Parathyroid adenoma (tissue), 2 donors: ENCODE results near the gene CEP63.

Source experiments
- H2AFZ ChIP-seq: fragments of 300-600 bp; sonication (generic); one replicate; pipeline ENCODE4 v1.7.0; 2017; ENCODE audit warnings: antibody characterized with exemption, mild to moderate bottlenecking
- H3K27ac ChIP-seq: fragments of 300-600 bp; sonication (generic); one replicate; pipeline ENCODE4 v1.7.0; 2017
- H3K27me3 ChIP-seq: fragments of 300-600 bp; sonication (generic); one replicate; pipeline ENCODE4 v1.7.0; 2017; ENCODE audit warnings: low read length; ENCODE audit not compliant: control insufficient read depth, insufficient read depth
- H3K36me3 ChIP-seq: fragments of 300-600 bp; sonication (generic); one replicate; pipeline ENCODE4 v1.7.0; 2017; ENCODE audit warnings: low read length; ENCODE audit not compliant: control insufficient read depth, insufficient read depth
- H3K4me1 ChIP-seq: fragments of 300-600 bp; sonication (generic); one replicate; pipeline ENCODE4 v1.7.0; 2017; ENCODE audit warnings: control low read depth
- H3K4me2 ChIP-seq: fragments of 300-600 bp; sonication (generic); one replicate; pipeline ENCODE4 v1.7.0; 2017; ENCODE audit warnings: low read length
- H3K4me3 ChIP-seq: fragments of 300-600 bp; sonication (generic); one replicate; pipeline ENCODE4 v1.7.0; 2017; ENCODE audit warnings: low read depth, low read length
- H3K79me2 ChIP-seq: fragments of 300-600 bp; sonication (generic); one replicate; pipeline ENCODE4 v1.7.0; 2017; ENCODE audit warnings: control low read depth
- H3K9ac ChIP-seq: fragments of 300-600 bp; sonication (generic); one replicate; pipeline ENCODE4 v1.7.0; 2017; ENCODE audit warnings: mild to moderate bottlenecking
- H3K9me3 ChIP-seq: fragments of 300-600 bp; sonication (generic); one replicate; pipeline ENCODE4 v1.7.0; 2017; ENCODE audit warnings: low read length; ENCODE audit not compliant: control insufficient read depth
- TF ChIP-seq, protein P1 (sequence below): fragments of 300-600 bp; sonication (generic); IDR thresholded peaks from one replicate; pipeline ENCODE4 v1.7.0; 2017; ENCODE audit warnings: antibody characterized with exemption, mild to moderate bottlenecking
- donor health status: primary hyperparathyroidism.

Gene CEP63

DNA sequence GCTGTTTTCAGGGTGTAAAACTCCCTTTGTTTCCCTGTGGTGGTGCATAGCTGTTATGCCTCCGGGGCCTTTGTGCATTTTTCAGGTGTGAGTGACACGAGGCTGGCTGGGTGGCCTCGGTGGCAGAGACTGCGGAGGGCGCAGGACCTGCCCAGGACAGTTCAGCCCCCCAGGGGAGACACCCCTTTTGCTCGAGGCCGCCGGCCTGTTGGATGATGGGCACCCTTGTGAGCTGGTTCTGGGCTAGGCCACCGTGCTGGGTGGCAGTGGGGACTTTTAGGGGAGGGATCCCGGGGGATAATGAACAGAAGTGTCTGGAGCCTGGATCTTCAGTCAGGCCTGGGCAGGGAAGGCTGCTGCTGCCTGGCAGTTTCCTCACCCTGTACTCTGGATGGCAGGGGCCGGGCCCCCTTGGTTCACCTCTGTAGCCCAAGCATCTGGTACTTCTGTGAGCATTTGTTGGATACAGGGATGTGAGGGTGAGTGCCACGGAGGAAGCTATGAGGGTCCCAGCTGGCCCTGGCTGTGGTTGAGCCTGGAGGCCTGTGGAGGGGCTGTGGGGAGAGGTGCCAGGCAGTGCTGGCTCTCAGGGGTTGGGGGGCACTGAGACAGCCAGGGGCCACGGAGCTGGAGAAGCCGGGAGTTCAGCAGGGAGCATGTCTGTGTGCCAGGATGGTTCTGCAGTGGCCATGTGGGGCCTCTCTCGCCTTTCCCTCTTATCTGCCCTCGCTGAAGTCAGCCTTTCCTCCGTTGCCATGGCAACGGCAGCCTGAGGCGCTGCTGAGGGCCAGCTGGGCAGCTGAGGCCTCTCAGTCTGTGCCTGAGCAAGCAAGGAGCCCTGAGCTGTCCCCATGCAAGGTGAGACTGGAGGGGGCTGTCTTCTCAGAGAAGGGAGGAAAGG, 115.9 kb downstream of the CEP63 start:
- no peaks in the 10 kb centered on the region for H3K36me3 ChIP-seq
- no peaks in the 10 kb centered on the region for H3K79me2 ChIP-seq
- H3K27me3 ChIP-seq: no peaks in the 10 kb centered on the region
- H2AFZ ChIP-seq: peak overlapping the region; percentile 96
- peak overlapping the region; percentile 87 for H3K27ac ChIP-seq
- peak overlapping the region; percentile 57 for H3K9ac ChIP-seq
- no peak overlapping the region for H3K4me2 ChIP-seq
- no peaks in the 10 kb centered on the region for H3K9me3 ChIP-seq
- no peak overlapping the region for H3K4me3 ChIP-seq
- TF ChIP-seq, protein P1, sequence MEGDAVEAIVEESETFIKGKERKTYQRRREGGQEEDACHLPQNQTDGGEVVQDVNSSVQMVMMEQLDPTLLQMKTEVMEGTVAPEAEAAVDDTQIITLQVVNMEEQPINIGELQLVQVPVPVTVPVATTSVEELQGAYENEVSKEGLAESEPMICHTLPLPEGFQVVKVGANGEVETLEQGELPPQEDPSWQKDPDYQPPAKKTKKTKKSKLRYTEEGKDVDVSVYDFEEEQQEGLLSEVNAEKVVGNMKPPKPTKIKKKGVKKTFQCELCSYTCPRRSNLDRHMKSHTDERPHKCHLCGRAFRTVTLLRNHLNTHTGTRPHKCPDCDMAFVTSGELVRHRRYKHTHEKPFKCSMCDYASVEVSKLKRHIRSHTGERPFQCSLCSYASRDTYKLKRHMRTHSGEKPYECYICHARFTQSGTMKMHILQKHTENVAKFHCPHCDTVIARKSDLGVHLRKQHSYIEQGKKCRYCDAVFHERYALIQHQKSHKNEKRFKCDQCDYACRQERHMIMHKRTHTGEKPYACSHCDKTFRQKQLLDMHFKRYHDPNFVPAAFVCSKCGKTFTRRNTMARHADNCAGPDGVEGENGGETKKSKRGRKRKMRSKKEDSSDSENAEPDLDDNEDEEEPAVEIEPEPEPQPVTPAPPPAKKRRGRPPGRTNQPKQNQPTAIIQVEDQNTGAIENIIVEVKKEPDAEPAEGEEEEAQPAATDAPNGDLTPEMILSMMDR: peak; percentile 28
- H3K4me1 ChIP-seq: peaks cover 20% of the 10 kb centered on the region

DNA sequence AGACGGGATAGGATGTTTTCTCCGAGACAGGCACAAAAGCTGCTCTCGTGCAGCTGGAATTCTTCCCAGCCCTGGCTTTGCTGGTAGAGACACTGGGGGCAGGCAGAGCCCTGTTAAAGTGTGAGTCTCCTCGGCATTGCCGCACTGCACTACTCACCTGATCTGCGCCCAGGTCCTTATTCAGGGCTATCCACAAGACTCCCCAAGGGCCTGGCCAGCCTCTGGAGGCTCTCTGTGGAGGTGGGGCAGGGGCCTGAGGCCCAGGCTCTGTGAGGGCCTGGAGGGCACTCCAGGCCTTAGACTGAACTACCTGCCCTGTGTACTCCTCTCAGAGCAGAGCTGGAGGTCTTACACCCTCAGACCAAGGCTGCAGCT, 116.6 kb downstream of the CEP63 start:
- Histone ChIP-seq H3K27me3 (no peaks in the 10 kb centered on the region), H3K9me3 (no peaks in the 10 kb centered on the region), H2AFZ (peak overlapping the region; percentile 96), H3K4me1 (peaks cover 20% of the 10 kb centered on the region), H3K36me3 (no peaks in the 10 kb centered on the region), H3K4me2 (no peak overlapping the region), H3K27ac (peak overlapping the region; percentile 87), H3K4me3 (no peak overlapping the region), H3K9ac (peak overlapping the region; percentile 57), H3K79me2 (no peaks in the 10 kb centered on the region)
- TF ChIP-seq, protein P1: no peak

DNA sequence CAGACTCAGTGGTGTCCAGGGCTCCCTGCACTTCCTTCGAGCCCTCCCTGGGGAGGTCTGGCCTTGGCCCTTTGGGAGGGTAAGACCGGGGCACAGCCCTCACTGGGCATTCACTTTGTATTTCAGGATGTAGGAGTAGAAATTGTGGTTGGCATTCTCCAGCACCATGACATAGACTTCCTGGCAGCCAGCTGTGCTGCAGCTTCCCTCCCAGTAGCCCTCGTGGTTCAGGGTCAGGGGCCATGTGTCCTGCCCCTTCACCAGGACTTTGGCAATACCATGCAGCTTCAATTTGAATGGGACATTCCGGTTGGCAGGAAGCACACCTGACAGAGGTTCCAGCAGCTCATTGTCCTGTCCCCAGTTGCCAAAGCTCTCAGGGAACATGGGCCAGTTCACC, 117.6 kb downstream of the CEP63 start:
- H2AFZ ChIP-seq: no peak overlapping the region
- no peak overlapping the region for H3K4me3 ChIP-seq
- H3K9ac ChIP-seq: no peak overlapping the region
- H3K36me3 ChIP-seq: no peaks in the 10 kb centered on the region
- no peaks in the 10 kb centered on the region for H3K27me3 ChIP-seq
- H3K4me2 ChIP-seq: no peak overlapping the region
- H3K27ac ChIP-seq: no peak overlapping the region
- peaks cover 20% of the 10 kb centered on the region for H3K4me1 ChIP-seq
- TF ChIP-seq, protein P1: no peak
- H3K9me3 ChIP-seq: no peaks in the 10 kb centered on the region
- no peaks in the 10 kb centered on the region for H3K79me2 ChIP-seq

DNA sequence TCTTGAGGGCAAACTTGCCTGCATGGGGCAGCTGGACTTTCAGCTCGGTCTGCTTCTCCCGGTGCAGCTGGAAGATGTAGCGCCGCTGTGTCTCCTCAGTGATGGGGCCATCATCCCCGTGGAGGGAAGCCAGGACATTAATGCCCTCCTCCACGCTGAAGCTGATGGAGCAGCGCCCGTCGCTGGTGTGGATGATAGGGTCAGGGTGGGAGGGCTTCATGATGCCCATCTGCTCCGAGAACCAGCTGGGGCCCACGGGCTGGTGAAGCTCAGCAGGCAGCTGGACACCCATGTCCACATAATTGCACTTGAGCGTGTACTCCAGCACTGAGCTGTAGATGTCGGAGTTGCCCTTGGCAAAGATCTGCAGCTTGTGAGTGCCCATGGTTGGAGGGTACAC, 118.1 kb downstream of the CEP63 start:
- Histone ChIP-seq H2AFZ (no peak overlapping the region), H3K9me3 (no peaks in the 10 kb centered on the region), H3K27ac (no peak overlapping the region), H3K9ac (no peak overlapping the region), H3K79me2 (no peaks in the 10 kb centered on the region), H3K36me3 (no peaks in the 10 kb centered on the region), H3K4me1 (peaks cover 20% of the 10 kb centered on the region), H3K4me2 (no peak overlapping the region), H3K27me3 (no peaks in the 10 kb centered on the region), H3K4me3 (no peak overlapping the region)
- TF ChIP-seq, protein P1: no peak

- Histone ChIP-seq H3K4me3 (no peak overlapping the region), H3K9ac (no peak overlapping the region), H3K4me1 (peaks cover 20% of the 10 kb centered on the region), H3K27me3 (no peaks in the 10 kb centered on the region), H3K36me3 (no peaks in the 10 kb centered on the region), H3K79me2 (no peaks in the 10 kb centered on the region), H3K4me2 (no peak overlapping the region), H3K27ac (no peak overlapping the region), H2AFZ (no peak overlapping the region), H3K9me3 (no peaks in the 10 kb centered on the region)
- TF ChIP-seq, protein P1: no peak
Observed at GRCh38 chr3:134605556-134605955, 119.7 kb downstream of the CEP63 start.
